IMR-90 (cell line): Measurements from ENCODE around the gene EPN1. TPM values are rescaled to one million over a fixed set of nuclear protein-coding genes. Genes with fewer than 3 reads are reported as not detected.

ENCODE experiments used
- ATAC-seq: fragments of 200-7000 bp; cut with Tn5 transposase; 2 replicates; pipeline ENCODE4 v1.9.1; 2020; ENCODE audit warnings: low read depth, mild to moderate bottlenecking, moderate library complexity
- BruUV-seq: library from RNA; stranded (reverse); fragments of 400-500 nt; replicated peaks from 2 replicates; lab custom pipeline; 2021; lab: Mats Ljungman, UMichigan
- CTCF ChIA-PET: fragments of 300-600 bp; formaldehyde crosslinking; extraction: SDS; loops from one replicate; lab custom pipeline; 2021; ENCODE audit warnings: antibody characterized with exemption; lab: Yijun Ruan, JAX
- POLR2A ChIA-PET: fragments of 300-600 bp; sonication (Branson Sonifier 250); formaldehyde crosslinking; loops from one replicate; lab custom pipeline; 2022; ENCODE audit warnings: antibody characterized with exemption; ENCODE audit not compliant: unreplicated experiment; lab: Charles Lee
- DNase-seq: peaks from one replicate; pipeline ENCODE4 v3.0.0; 2013
- H2AFZ ChIP-seq: replicated peaks from 2 replicates; pipeline ENCODE3; 2013; ENCODE audit warnings: low read length, mild to moderate bottlenecking; ENCODE audit not compliant: poor library complexity
- H2AK5ac ChIP-seq: 2 replicates; pipeline ENCODE4 v1.6.1; 2013; ENCODE audit warnings: low read depth, low read length, inconsistent platforms
- H2AK9ac ChIP-seq: replicated peaks from 2 replicates; pipeline ENCODE3; 2013; ENCODE audit warnings: mild to moderate bottlenecking, low read depth, low read length, moderate library complexity; ENCODE audit not compliant: poor library complexity
- H2BK120ac ChIP-seq: 2 replicates; pipeline ENCODE4 v1.6.1; 2013; ENCODE audit warnings: low read depth, low read length, inconsistent platforms
- H2BK15ac ChIP-seq: 3 replicates; pipeline ENCODE4 v1.6.1; 2013; ENCODE audit warnings: low read depth, low read length, inconsistent platforms
- H2BK20ac ChIP-seq: 2 replicates; pipeline ENCODE4 v1.6.1; 2013; ENCODE audit warnings: low read depth, mild to moderate bottlenecking, inconsistent platforms, low read length, moderate library complexity
- H2BK5ac ChIP-seq: 2 replicates; pipeline ENCODE4 v1.6.1; 2013; ENCODE audit warnings: mild to moderate bottlenecking, low read depth, low read length, inconsistent platforms; ENCODE audit not compliant: poor library complexity, severe bottlenecking
- H3K14ac ChIP-seq: replicated peaks from 2 replicates; pipeline ENCODE4 v1.6.1; 2013; ENCODE audit warnings: low read depth, low read length, inconsistent platforms
- H3K18ac ChIP-seq: 2 replicates; pipeline ENCODE4 v1.6.1; 2013; ENCODE audit warnings: low read depth, low read length, control low read depth
- H3K23ac ChIP-seq: 2 replicates; pipeline ENCODE4 v1.6.1; 2013; ENCODE audit warnings: low read depth, low read length, inconsistent platforms
- H3K27ac ChIP-seq: 2 replicates; pipeline ENCODE4 v1.5.1; 2013; ENCODE audit warnings: mild to moderate bottlenecking, control low read depth, low read length; ENCODE audit not compliant: insufficient read depth
- H3K27me3 ChIP-seq: 2 replicates; pipeline ENCODE4 v1.6.1; 2013; ENCODE audit warnings: low read length; ENCODE audit not compliant: control insufficient read depth, insufficient read depth
- H3K36me3 ChIP-seq: 2 replicates; pipeline ENCODE4 v1.6.1; 2013; ENCODE audit warnings: low read length, mixed read lengths; ENCODE audit not compliant: control insufficient read depth, insufficient read depth
- H3K4ac ChIP-seq: 2 replicates; pipeline ENCODE4 v1.6.1; 2013; ENCODE audit warnings: low read depth, low read length, inconsistent platforms
- H3K4me1 ChIP-seq: 2 replicates; pipeline ENCODE4 v1.6.1; 2013; ENCODE audit warnings: low read length, mixed read lengths; ENCODE audit not compliant: control insufficient read depth, insufficient read depth
- H3K4me2 ChIP-seq: 2 replicates; pipeline ENCODE4 v1.6.1; 2013; ENCODE audit warnings: low read depth, mild to moderate bottlenecking, control low read depth, low read length, moderate library complexity
- H3K4me3 ChIP-seq: 2 replicates; pipeline ENCODE4 v1.5.1; 2013; ENCODE audit warnings: low read depth, mild to moderate bottlenecking, control low read depth, low read length, moderate library complexity; ENCODE audit not compliant: insufficient read depth
- H3K56ac ChIP-seq: 2 replicates; pipeline ENCODE4 v1.6.1; 2013; ENCODE audit warnings: low read length, inconsistent platforms; ENCODE audit not compliant: insufficient read depth; ENCODE audit errors: extremely low read depth
- H3K79me1 ChIP-seq, 2 experiments: 2 replicates each; pipeline ENCODE4 v1.6.1; 2013; ENCODE audit warnings: low read length in 2 of 2, inconsistent platforms in 1 of 2, low read depth in 1 of 2
- H3K9ac ChIP-seq: 2 replicates; pipeline ENCODE4 v1.6.1; 2013; ENCODE audit warnings: low read depth, low read length, control low read depth
- H3K9me1 ChIP-seq: 2 replicates; pipeline ENCODE4 v1.6.1; 2013; ENCODE audit warnings: low read length, inconsistent platforms; ENCODE audit not compliant: insufficient read depth
- H3K9me3 ChIP-seq: 2 replicates; pipeline ENCODE4 v1.6.1; 2013; ENCODE audit warnings: low read length; ENCODE audit not compliant: control insufficient read depth, insufficient read depth
- H4K20me1 ChIP-seq: 2 replicates; pipeline ENCODE4 v1.6.1; 2013; ENCODE audit warnings: low read length, inconsistent platforms; ENCODE audit not compliant: insufficient read depth
- H4K5ac ChIP-seq: 2 replicates; pipeline ENCODE4 v1.6.1; 2013; ENCODE audit warnings: mild to moderate bottlenecking, low read depth, low read length, control low read depth
- H4K8ac ChIP-seq, 2 experiments: 2 replicates each; pipeline ENCODE4 v1.6.1; 2013; ENCODE audit warnings: low read depth in 2 of 2, low read length in 2 of 2, control low read depth in 1 of 2, inconsistent platforms in 1 of 2
- H4K91ac ChIP-seq: 2 replicates; pipeline ENCODE4 v1.6.1; 2013; ENCODE audit warnings: low read depth, low read length, inconsistent platforms; ENCODE audit not compliant: insufficient read depth
- BHLHE40 ChIP-seq: fragments of 150-350 bp; IDR thresholded peaks from 2 replicates; pipeline ENCODE4 v1.6.1; 2016; ENCODE audit warnings: mild to moderate bottlenecking, low read depth, low read length
- CEBPB ChIP-seq: IDR thresholded peaks from 2 replicates; pipeline ENCODE4 v1.6.1; 2012; ENCODE audit warnings: low read depth, low read length, improper control_type of control experiment
- CHD1 ChIP-seq: IDR thresholded peaks from 2 replicates; pipeline ENCODE4 v1.6.1; 2012; ENCODE audit warnings: low read depth, low read length, improper control_type of control experiment
- FOS ChIP-seq: fragments of 150-350 bp; IDR thresholded peaks from 2 replicates; pipeline ENCODE4 v1.6.1; 2016; ENCODE audit warnings: low read depth, low read length
- MAFK ChIP-seq: IDR thresholded peaks from 2 replicates; pipeline ENCODE4 v1.6.1; 2012; ENCODE audit warnings: low read depth, low read length, improper control_type of control experiment
- MAZ ChIP-seq: IDR thresholded peaks from 2 replicates; pipeline ENCODE4 v1.6.1; 2012; ENCODE audit warnings: low read depth, mild to moderate bottlenecking, low read length, improper control_type of control experiment, moderate library complexity, borderline replicate concordance
- MXI1 ChIP-seq: IDR thresholded peaks from 2 replicates; pipeline ENCODE4 v1.6.1; 2012; ENCODE audit warnings: low read depth, mild to moderate bottlenecking, low read length, moderate library complexity, borderline replicate concordance
- NFE2L2 ChIP-seq: fragments of 150-350 bp; IDR thresholded peaks from 2 replicates; pipeline ENCODE4 v1.6.1; 2016; ENCODE audit warnings: low read depth, mild to moderate bottlenecking, low read length
- POLR2A ChIP-seq: IDR thresholded peaks from 2 replicates; pipeline ENCODE4 v1.6.1; 2012; ENCODE audit warnings: mild to moderate bottlenecking, low read depth, low read length
- RAD21 ChIP-seq: IDR thresholded peaks from 2 replicates; pipeline ENCODE4 v1.6.1; 2012; ENCODE audit warnings: low read length, improper control_type of control experiment
- RCOR1 ChIP-seq: IDR thresholded peaks from 2 replicates; pipeline ENCODE4 v1.6.1; 2012; ENCODE audit warnings: mild to moderate bottlenecking, low read length, improper control_type of control experiment; ENCODE audit not compliant: insufficient replicate concordance
- RFX5 ChIP-seq: IDR thresholded peaks from 2 replicates; pipeline ENCODE4 v1.8.0; 2012; ENCODE audit warnings: low read depth, mild to moderate bottlenecking, low read length, moderate library complexity
- SMC3 ChIP-seq: fragments of 150-350 bp; IDR thresholded peaks from 2 replicates; pipeline ENCODE4 v1.6.1; 2016; ENCODE audit warnings: low read depth, mild to moderate bottlenecking, antibody characterized with exemption, low read length, moderate library complexity
- WGBS, 2 experiments: methylation state at CpG; one replicate each; pipeline versions ENCODE4 v1.1.5 to v1.1.7; 2013; ENCODE audit warnings: missing lambda C conversion rate in 2 of 2; ENCODE audit not compliant: insufficient read length in 1 of 2; ENCODE audit errors: extremely low coverage in 2 of 2; 5-methylcytosine and 5-hydroxymethylcytosine counted together
- dilution Hi-C: fragments of 300-500 bp; cut with HindIII; formaldehyde crosslinking; loops from one replicate; pipeline ENCODE4 v1.14.3; 2018; ENCODE audit warnings: low sequenced_read_pairs; ENCODE audit not compliant: unreplicated experiment
- in situ Hi-C: fragments of 300-500 bp; cut with MboI; formaldehyde crosslinking; loops from 3 replicates; pipeline ENCODE4 v1.14.3; 2019; ENCODE audit warnings: low sequenced_read_pairs, inconsistent platforms, mixed read lengths
- intact Hi-C: fragments of 100-400 bp; cut with micrococcal nuclease; formaldehyde crosslinking; loops from 2 replicates; pipeline ENCODE4 v1.10.0; 2022
- polyA plus RNA-seq, 3 experiments: library from polyadenylated mRNA; depleted of rRNA; stranded (reverse); fragments of >200 nt; gene quantifications; 2 replicates each; pipeline ENCODE4 v1.2.3, GENCODE V29; 2012; ENCODE audit warnings: low replicate concordance in 1 of 3
- total RNA-seq: library from RNA; depleted of rRNA; stranded (reverse); fragments of >200 nt; gene quantifications from 2 replicates; pipeline ENCODE4 v1.2.3, GENCODE V29; 2012
- TF ChIP-seq, protein P1 (sequence below): fragments of 150-350 bp; IDR thresholded peaks from 2 replicates; pipeline ENCODE4 v1.6.1; 2017; ENCODE audit warnings: mild to moderate bottlenecking, antibody characterized with exemption, low read length, low read depth
- TF ChIP-seq, protein P2 (sequence below): fragments of 150-350 bp; IDR thresholded peaks from 2 replicates; pipeline ENCODE4 v1.6.1; 2016; ENCODE audit warnings: low read depth, mild to moderate bottlenecking, low read length, moderate library complexity, borderline replicate concordance
- TF ChIP-seq, protein P3 (sequence below): conservative IDR thresholded peaks from 2 replicates; pipeline ENCODE4 v1.5.1; 2012; ENCODE audit warnings: mild to moderate bottlenecking, low read depth, low read length, improper control_type of control experiment

Gene EPN1
- total and polyA plus RNA-seq, 2 of the 4 experiments (the other 2 are of a cell fraction) = 19.0 to 122 TPM

DNA sequence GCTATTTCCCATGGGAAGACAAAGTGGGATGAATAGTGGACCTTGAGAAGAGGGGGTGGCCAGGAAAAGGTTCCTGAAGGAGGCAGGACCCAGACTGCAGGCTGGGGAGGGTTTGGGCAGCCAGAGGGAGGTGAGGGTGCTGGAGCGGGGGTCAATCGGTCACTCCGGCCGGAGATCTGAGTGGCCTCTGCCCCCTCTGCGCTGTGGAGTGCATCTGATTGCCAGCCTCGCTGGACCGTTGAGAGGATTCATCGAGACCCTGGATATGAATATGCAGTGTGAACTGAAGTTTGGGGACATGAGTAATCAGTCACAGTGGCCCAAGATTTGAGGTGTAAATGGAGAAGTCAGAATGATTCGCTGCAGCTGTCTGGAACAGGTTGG is 39.7 kb upstream of the EPN1 start:
- TF ChIP-seq POLR2A = no peak
- no peak for TF ChIP-seq SMC3
- TF ChIP-seq, protein P1, sequence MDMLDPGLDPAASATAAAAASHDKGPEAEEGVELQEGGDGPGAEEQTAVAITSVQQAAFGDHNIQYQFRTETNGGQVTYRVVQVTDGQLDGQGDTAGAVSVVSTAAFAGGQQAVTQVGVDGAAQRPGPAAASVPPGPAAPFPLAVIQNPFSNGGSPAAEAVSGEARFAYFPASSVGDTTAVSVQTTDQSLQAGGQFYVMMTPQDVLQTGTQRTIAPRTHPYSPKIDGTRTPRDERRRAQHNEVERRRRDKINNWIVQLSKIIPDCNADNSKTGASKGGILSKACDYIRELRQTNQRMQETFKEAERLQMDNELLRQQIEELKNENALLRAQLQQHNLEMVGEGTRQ = no peak
- TF ChIP-seq CHD1 = no peak
- TF ChIP-seq FOS = no peak
- TF ChIP-seq RAD21 = no peak
- no peak for TF ChIP-seq RCOR1
- TF ChIP-seq, protein P2, sequence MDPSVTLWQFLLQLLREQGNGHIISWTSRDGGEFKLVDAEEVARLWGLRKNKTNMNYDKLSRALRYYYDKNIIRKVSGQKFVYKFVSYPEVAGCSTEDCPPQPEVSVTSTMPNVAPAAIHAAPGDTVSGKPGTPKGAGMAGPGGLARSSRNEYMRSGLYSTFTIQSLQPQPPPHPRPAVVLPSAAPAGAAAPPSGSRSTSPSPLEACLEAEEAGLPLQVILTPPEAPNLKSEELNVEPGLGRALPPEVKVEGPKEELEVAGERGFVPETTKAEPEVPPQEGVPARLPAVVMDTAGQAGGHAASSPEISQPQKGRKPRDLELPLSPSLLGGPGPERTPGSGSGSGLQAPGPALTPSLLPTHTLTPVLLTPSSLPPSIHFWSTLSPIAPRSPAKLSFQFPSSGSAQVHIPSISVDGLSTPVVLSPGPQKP = no peak
- no peak for TF ChIP-seq MAZ
- no peak for TF ChIP-seq CEBPB
- no peak for TF ChIP-seq NFE2L2
- TF ChIP-seq, protein P3, sequence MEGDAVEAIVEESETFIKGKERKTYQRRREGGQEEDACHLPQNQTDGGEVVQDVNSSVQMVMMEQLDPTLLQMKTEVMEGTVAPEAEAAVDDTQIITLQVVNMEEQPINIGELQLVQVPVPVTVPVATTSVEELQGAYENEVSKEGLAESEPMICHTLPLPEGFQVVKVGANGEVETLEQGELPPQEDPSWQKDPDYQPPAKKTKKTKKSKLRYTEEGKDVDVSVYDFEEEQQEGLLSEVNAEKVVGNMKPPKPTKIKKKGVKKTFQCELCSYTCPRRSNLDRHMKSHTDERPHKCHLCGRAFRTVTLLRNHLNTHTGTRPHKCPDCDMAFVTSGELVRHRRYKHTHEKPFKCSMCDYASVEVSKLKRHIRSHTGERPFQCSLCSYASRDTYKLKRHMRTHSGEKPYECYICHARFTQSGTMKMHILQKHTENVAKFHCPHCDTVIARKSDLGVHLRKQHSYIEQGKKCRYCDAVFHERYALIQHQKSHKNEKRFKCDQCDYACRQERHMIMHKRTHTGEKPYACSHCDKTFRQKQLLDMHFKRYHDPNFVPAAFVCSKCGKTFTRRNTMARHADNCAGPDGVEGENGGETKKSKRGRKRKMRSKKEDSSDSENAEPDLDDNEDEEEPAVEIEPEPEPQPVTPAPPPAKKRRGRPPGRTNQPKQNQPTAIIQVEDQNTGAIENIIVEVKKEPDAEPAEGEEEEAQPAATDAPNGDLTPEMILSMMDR = no peak
- TF ChIP-seq MAFK = no peak
- TF ChIP-seq BHLHE40 = no peak
- TF ChIP-seq MXI1 = no peak
- no peak for TF ChIP-seq RFX5
- dilution Hi-C loops (no loop called here), in situ Hi-C loops (loop anchor here (25.0 kb wide), 2 partner anchors 348 to 523 kb away; partner anchors contain the start of genes BRSK1, HSPBP1 and PPP1R12C), intact Hi-C loops (loop anchor here (10.0 kb wide), 1 partner anchor 429 kb away; no protein-coding TSS in a partner anchor)
- ChIA-PET POLR2A (no interaction called here), CTCF (no interaction called here)
- H4K8ac ChIP-seq = peak overlapping the region; percentile 97 to 99
- H3K23ac ChIP-seq = peak overlapping the region; percentile 80; the same call in 1 of the 2 replicates
- DNase-seq = no peak
- H3K4me2 ChIP-seq = peak overlapping the region; percentile 98
- H3K79me1 ChIP-seq = peaks cover 26 to 56% of the 10 kb centered on the region in 2 experiments
- ATAC-seq = peak; percentile 12; the same call in 1 of the 2 replicates
- H3K9ac ChIP-seq = peak overlapping the region; percentile 98
- H2AFZ ChIP-seq = peak overlapping the region; percentile 38
- peak overlapping the region; percentile 81 for H2AK9ac ChIP-seq
- H4K91ac ChIP-seq = peak overlapping the region; percentile 91
- 0 out of 2 replicates have a peak, but pooled peaks cover 9% of the 10 kb centered on the region for H4K20me1 ChIP-seq
- H3K36me3 ChIP-seq = peaks cover 4% of the 10 kb centered on the region; the same call in 1 of the 2 replicates
- H3K27me3 ChIP-seq = no peaks in the 10 kb centered on the region
- peaks cover 18% of the 10 kb centered on the region for H3K9me1 ChIP-seq
- H3K14ac ChIP-seq = peak overlapping the region; percentile 97
- BruUV-seq = no TSS peak
- H3K4ac ChIP-seq = peak overlapping the region; percentile 96
- H3K18ac ChIP-seq = peak overlapping the region; percentile 66
- 36% methylated on average over 4 of the region's 9 CpGs; no CpG with 5 or more reads in 1 of the 2 experiments for WGBS, 2 experiments
- H3K56ac ChIP-seq = peak overlapping the region; percentile 79
- H3K9me3 ChIP-seq = no peaks in the 10 kb centered on the region
- peak overlapping the region; percentile 98 for H4K5ac ChIP-seq
- peak overlapping the region; percentile 4; the same call in 1 of the 2 replicates for H2BK20ac ChIP-seq
- H2BK5ac ChIP-seq = peak overlapping the region; percentile 80
- H3K4me1 ChIP-seq = peaks cover 11% of the 10 kb centered on the region
- peak overlapping the region; percentile 97 for H2AK5ac ChIP-seq
- peak overlapping the region; percentile 40; the same call in 1 of the 3 replicates for H2BK15ac ChIP-seq
- H2BK120ac ChIP-seq = 0 out of 2 replicates have a peak overlapping the region, but pooled peaks have one; percentile 31
- peak overlapping the region; percentile 92 for H3K27ac ChIP-seq
- H3K4me3 ChIP-seq = peak overlapping the region; percentile 88
